Ramos (cell line): Measurements from ENCODE around the gene CACNA2D4.

Experiments used
- in situ Hi-C: fragments of 300-500 bp; cut with MboI; formaldehyde crosslinking; loops from one replicate; pipeline ENCODE4 v1.14.3; 2022; ENCODE audit warnings: low sequenced_read_pairs; ENCODE audit not compliant: unreplicated experiment

CACNA2D4 gene

DNA sequence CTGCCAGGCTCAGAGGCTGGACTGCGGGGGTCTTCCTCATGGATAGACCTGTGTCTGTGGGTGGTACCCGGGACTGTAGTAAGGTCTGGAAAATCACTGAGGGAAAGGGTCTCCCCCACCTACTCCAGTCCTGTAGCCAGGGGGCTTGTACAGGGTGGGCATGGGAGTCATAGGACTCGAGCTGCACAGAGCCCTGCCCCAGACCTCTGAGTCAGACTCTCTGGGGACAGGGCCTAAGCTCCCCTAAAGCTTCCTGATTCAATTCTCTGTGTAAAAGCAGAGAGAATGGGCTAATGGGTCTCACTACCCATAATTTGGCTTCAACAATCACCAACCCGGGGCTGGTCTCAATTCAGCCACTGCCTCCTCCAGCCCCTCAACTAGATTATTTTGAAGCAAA, 71.0 kb downstream of the CACNA2D4 start:
- in situ Hi-C loops: no loop called here

DNA sequence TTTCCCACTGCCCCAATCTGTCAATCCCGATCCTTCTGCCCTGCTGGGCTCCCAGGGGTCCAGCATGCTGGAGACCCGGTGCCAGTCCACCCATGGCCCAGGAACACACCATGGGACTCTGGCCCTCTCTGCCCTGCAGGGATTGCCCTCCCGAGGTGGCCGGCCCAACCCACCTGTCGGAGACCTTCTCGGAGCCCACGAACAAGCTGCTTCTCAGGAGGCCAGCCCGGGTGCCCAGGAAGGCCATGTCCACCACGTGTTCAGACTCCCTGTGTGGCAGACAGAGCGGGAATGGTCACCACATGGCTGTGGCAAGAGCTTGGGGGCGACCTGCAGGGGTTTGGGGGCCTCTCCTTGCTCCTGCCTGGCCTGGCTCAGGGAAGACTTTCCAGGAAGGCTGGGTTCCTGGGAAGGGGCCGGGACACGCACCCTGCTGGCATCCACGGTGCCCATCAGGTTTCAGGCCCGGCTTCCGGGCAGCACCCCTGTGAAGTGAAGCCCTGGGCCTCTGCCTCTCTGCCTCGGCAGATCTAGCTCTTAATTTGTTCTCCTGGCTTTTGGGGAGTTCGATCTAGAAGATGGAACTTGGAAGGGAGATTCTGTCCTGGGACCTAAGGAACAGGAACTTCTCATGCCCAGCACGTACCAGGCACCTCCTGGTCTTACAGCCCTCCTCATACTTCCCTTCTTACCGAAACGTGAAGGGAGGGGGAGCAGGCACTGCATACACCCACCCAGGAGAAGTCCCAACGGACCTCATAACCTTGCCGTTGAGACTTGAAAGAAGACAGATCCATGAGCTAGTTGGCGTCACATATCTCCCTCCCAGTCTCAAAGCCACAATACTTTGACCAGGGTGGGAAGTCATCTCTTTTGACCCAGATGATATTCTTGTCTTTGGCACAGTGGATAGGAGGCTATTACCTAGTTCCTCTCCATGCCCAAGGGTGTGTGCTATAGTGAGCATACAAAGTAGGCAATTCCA, 71.7 kb downstream of the CACNA2D4 start:
- in situ Hi-C loops: no loop called here

DNA sequence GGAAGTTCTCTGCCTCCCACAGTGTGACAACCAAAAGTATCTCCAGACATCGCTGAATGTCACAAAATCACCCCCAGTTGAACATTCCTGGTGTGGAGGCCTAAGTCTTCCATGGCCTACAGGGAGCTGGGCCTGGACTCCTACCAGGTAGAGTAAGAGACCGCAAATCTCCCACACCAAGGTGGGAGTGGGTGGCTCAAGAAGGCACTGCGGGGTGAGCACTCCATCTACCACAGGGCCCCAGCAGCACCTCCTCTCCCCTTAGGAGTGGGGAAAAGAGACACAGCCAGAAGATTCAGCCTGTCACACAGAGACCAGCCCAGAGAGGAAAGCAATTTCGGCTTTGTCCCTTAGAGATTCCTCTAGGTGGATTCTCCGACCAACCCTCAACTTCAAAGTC, 72.6 kb downstream of the CACNA2D4 start:
- in situ Hi-C loops: no loop called here

DNA sequence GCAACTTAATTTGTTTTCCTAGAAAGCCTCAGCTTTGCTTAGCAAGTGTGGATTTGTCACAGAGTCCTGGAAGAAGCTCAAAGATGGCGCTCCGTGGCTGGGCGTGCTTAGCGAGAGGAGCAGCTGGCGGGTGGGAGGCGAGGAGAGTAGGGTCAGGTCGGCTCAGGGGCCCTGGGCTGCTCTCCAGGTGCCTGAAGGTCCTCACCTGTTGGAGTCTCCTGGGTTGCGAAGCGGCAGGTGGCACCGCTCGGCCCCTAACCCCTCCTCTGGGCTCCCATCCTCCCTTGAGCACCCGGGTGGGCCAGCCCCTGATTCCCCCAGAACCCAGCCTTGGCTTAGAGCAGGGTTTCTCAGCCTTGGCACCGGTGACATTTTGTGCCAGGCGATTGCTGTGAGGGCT, 73.0 kb downstream of the CACNA2D4 start:
- in situ Hi-C loops: no loop called here

DNA sequence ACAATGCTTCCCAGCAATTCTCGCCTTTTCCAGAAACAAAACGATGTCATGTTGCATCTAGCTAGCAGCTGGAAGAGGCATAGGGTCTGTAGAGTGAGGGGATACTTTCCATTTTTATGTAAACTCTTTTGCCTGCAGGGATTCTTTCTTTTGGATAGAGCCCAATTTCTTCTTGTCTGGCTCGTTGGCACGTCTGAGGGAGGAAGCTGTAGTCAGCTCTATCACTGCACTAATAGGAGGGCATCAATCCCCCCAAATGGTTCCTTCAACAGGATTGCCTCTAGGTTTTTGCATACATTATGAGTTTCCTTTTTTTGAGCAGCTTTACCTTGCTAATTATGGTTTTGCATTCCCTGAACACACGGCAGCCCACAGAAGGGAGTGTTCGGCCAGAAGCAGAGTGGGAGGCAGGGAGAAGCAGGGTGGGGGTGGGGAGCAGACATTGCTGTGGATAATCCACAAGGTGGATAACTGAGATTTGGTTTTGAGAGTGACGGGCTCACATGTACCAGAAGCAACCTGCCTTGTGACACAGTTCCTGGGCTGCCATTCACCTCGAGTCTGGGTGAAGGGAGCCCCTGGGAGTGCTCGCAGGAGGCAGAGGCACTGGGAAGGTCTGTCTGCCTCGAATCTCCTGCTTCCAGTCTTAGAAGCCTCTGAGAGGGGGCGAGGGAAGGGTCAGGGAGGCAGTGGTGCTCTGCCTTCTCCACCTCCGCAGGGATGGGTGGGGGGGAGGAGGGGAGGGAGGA, 73.6 kb downstream of the CACNA2D4 start:
- in situ Hi-C loops: no loop called here

DNA sequence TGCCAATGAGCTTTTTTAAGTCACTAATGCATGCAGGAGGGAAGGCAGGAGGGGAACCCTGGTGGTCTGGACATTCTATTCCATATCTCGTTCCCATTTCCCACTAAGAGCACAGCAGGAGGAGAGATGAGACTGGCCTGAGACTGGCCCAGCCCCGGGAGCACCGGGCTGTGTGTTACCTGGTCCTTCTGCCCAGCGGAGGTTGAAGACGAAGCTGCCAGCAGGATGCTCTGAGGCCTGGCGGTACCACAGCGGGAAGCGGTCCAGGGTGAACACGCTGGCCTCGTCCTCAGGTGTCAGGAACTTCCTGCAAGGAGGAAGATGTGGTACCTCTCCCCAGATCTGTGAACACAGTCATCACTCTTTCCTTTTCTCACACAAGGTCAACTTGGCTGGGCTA, 74.2 kb downstream of the CACNA2D4 start:
- in situ Hi-C loops: no loop called here

DNA sequence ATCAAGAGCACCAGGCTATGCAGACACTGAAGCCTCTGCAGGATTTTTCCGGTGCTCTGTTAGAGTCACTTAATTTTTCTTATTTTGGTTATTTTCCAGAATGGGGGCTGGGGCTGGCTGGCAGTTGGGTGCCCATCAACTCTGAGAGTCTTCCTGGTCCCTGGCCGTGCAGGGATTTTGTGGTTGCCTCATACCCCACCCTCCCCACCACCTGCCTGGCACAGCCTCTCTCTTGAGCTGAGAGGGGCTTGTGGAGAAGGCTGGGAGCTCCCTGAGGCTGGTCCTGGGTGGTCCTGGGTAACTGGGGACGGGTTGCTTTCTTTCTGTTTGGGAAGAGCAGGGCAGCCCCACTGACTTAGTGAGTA, 74.8 kb downstream of the CACNA2D4 start:
- in situ Hi-C loops: no loop called here

DNA sequence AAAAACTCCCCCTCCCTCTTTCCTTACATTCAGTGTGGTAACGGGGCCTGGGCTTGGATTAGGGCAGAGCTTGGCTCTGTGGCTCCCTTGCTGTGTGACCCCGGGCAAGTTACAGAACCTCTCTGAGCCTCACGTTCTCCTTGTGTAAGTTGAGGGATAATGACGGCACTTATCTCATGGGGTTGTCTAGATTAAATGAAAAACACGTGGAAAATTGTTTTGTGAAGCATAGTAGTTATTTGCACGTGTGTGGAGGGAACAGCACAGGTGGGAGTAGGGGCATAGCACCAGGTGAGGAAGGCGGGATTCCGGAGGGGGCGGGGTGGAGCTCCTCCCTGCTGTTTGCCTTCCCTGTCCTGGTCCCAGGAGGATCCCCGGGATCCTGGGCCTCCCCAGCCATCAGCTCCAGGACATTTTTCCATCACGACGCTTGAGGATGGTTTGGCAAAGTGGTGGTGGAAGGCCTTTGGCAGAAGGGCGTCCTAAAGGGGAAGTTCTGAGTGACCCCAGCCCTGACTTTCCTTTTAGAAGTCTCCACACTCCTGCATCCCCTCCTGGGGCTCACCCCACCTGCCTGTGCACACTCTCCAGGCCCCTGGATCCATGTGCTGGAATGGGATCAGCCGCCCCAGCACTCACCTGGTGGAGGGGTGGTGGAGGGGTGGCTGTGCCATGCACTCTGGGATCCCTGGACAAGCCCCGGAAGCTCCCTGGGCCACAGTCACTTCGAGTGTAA, 75.4 kb downstream of the CACNA2D4 start:
- in situ Hi-C loops: no loop called here

DNA sequence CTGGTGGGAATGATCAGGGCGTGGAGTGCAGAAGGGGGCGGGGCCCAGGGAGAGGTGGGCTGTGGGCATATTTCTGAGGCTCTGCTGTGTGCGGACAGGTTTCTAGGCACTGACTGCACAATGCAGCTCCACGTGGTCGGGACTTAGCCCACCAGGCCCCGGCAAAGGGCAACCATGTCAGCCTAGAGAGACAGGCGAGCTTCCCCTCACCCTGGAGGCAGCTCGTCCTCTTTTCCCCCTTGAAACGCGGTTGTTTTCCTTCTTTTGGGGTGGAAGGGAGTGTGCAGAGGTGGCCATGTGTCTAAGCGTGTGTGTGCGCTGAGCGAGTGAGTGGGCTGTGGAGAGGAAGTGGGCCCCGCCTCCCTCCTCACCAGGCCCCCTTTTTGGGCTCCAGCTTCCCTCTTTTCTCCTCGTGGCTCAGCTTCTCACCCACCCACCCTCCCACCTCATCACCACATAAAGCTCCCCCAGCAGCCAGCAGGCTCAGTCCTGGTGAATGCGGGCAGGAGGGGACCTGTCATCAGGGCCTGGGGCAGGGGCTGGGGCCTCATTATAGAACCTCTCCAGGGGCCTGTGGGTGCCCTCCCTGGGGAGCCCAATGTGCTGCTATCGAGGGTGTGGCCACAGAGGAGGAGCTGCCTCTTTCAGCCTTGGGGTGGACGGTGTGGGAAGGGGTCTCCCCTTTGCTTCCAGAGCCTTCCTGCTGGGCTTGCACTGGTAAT, 76.1 kb downstream of the CACNA2D4 start:
- in situ Hi-C loops: no loop called here

DNA sequence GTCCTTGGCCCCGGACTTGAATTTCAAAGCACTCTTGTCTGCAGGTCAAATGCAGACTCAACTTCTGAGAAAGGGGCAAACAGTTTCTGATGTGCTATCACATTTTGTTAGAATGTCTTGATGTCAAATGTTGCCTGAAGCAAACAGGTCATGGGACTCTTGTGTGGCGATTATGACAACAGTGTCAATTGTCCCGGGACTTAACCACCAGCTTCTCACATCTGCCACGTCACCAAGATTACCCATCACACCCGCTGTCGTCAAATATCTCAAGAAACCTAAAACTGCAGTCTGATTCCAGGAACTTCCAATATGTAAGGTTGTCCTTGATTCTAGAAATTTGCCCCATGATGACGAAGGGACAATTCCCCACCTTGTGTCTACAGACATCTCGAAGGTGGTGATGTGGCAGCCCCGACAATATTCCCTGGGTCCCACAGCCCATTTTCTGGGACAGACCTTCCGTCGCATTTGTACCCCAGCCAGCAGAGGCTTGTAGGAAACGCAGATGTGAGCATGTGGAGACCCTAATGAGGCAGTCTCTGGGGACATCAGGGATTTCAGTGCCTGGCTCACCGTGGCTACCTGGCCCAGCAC, 76.8 kb downstream of the CACNA2D4 start:
- in situ Hi-C loops: no loop called here

DNA sequence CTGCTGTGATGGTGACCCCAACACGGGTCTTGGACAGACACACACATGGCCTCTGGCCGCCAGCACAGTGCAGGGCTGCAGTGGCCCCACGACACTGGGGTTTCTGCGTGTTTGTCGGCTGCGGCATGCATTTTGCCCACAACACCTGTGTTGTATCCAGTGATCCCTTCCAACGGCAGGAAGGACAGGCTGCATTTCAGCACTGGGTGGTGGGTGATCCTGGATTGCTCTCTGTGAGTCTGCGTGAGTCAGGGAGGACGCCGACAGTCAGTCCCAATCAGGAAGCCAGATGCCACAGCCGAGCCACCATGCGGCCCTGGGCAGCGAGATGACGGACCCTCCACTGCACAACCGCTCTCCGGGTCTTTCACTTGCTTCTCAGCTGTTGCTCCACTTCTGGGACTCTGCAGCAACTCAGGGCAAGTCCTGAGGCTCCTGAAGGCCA, 77.4 kb downstream of the CACNA2D4 start:
- in situ Hi-C loops: no loop called here

DNA sequence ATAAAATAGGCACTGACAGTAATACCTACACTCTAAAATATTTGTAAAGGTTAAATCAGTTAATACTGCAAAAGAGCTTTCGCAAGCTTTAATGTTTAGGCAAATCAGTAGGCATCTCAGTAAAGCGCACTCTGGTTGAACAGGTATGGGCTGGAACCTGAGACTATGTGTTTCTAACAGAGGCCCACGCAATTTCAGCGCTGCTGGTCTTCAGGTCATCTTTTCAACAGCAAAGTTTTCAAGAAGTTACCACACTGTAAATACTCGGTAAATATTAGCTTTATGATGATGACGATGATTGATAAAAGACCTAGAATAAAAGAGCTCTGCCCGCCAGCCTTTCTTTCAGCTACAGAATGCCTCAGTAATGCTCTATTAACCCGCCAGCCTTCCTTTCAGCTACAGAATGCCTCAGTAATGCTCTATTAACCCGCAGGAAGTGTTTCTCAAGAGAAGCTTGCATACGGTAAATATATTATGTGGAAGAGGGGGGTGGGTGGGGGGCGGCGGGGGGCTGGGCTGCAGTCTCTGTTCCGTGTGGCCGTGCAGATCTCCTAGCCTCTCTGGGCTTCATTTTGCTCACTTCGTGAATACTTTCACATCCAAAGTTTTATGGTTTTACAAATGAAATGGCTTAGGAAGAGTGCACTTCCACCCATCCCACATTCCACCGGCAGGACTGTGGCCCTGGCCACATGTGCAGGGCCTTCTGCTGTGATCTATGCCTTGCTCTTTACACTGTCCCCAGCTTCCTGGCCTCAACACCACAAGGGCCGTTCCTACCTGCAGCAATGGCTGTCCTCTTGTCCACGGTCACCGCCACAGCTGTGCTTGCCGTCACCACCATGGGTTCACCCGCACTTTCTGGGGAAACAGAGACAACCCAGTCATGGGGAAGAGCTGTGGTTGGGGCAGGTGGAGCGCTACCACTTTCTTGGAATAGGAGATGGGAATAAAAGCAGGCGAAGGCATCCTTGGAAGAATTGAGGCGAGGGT, 78.2 kb downstream of the CACNA2D4 start:
- in situ Hi-C loops: no loop called here

DNA sequence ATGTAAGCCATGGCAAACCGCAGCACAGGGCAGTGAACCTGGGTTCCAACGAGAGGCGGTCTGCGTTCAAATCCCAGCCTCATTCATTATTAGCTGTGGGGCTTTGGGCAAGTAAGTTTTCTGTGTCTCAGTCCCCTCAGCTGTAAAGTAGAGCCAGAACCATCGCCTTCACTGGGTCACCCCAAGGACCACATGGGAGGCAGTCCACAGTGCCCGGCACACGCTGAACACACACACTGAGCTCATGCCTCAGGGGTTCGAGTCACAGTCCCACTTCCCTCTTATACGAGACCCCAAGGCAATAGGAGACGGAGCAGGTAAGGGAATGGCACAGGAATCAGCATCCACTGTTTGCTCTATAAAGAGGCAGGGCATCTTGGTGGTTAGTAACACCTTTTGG, 79.0 kb downstream of the CACNA2D4 start:
- in situ Hi-C loops: no loop called here

DNA sequence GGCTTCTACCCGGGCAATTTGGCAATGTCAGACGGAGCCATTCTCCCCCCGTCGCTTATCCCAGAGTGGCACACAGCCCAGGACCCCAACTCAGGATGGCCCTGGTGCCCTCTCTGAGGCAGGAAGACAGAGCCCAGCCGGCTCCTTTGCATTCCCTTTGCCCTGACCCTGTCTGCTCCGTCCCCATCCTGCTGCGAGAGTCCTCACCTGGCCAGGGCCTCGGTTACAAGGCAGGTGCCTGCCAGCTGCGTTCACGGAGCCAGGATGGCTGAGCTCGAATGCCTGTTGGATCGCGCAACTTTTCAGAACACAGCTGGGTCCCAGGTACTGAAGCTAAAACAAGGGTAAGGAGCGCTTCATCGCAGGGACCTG, 79.5 kb downstream of the CACNA2D4 start:
- in situ Hi-C loops: no loop called here

DNA sequence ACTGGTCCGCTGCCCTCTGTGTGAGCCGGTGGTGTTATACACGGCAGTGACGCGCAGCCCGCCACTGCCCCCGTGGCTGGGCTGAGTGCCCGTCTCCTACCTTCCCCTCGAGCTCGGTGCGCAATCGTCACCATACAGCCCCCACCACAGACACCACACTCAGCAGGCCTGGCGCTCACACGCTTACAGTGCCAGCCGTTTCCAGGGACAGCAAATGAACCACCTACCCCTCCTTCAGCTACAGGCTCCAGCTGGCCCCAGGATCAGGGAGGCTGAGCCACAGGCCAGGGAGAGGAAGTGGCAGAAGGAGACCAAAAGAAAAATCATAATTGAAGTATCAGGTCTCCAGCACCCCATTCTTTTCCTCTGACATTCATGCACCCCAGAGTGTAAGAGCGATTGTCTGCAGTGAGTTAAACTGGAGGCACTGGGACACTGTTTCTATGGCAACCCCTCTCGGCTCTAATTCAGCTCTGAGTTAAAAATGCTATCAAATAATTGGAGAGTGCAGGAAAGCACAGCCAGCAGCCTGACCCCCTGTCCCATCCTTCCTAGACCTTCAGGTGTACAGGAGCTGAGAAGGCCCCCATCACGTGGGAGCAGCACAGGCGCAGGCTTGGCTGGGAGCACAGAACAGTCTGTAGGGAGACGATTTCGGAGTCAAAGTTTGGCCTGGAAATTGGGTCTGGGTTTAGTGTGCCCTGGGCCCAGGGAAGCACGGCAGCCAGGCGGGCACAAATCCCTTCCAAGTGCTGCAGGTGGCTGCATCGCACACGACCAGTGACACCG, 80.1 kb downstream of the CACNA2D4 start:
- in situ Hi-C loops: no loop called here

DNA sequence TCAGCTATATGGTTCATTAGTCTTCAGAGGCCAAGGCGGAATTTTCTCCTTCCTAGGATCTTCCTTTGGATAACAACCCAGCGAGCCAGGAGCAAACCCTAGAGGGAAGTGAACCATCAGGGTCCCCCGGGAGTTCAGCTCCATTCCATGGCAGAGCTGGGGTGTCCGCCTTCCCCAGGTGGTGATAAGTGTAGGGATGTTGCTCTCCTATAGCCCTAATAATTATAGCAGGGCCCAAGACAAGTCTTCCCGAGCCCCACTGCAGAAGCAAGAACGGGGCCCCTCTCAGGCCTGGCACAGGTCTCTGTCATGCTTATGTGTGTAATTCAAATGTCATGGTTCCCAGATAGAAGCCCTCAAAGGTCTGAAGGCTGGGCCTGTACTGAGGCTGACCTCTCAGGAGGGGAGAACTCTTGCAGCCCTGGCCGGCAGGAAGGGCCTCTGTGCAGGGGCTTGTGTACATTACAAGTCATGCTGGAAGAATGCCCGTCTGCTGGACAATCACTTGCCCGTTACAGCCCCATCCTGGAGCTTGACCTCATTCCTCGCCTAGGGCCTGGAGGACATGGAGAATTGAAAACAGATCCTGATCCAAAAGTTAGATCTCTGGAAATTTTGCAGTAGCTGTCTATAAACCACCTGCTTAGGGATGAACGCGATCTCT, 80.8 kb downstream of the CACNA2D4 start:
- in situ Hi-C loops: no loop called here

DNA sequence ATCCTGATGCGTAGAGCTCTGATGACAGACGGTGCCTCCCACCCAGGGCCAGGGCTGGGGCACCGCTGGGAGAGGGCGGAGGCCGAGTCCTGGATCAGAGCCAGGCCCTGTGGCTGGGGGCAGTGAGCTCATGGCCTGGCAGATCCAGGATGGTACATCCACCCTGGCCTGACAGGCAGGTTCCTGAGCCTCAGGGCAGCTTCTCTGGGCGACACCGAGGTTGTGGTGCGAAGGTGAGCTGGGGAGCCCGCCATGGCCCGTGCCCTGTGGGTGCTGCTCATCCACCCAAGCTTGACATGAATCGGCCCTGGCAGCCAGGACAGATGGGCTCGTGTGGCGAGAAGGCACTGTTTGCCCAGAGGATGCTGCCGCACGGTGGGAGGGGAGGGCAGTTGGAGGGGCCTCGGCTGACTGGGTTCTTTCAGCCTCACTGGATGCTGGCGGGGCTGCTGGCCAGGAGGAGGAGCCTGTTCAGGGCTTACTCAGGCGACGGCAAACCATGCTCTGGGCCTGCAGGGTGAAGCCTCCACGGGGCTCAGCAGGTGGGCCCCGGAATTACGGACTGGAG, 81.5 kb downstream of the CACNA2D4 start:
- in situ Hi-C loops: no loop called here
